ENCODE data around the gene LANCL1.

LANCL1 gene

GRCh38 chr2:210389856-210390255, 86.7 kb downstream of the LANCL1 start:
- no peak for DNase-seq (ENCODE audit: low read depth)

- DNase-seq (ENCODE audit: low read depth): no peak
These were observed 88.4 kb downstream of the LANCL1 start for GRCh38 chr2:210388148-210388547.

- no peak for DNase-seq (ENCODE audit: low read depth)
These were observed 89.5 kb downstream of the LANCL1 start for GRCh38 chr2:210387074-210387473.

Measured in amniotic epithelial cell (primary cell).